Measurements from ENCODE around the gene CRNKL1.

The CRNKL1 gene

GRCh38 chr20:20052074-20052970 is at the start of gene CRNKL1, which contains the start of gene CFAP61:
Gene CRNKL1, minus strand, starts transcription at chr20:20052466. Its CDS starts 124 bp downstream, at chr20:20052342.
Gene CFAP61, plus strand, starts transcription at chr20:20052532. Its CDS starts 4,122 bp downstream, at chr20:20056654.
- DNase-seq, result peak; percentile 95

DNA sequence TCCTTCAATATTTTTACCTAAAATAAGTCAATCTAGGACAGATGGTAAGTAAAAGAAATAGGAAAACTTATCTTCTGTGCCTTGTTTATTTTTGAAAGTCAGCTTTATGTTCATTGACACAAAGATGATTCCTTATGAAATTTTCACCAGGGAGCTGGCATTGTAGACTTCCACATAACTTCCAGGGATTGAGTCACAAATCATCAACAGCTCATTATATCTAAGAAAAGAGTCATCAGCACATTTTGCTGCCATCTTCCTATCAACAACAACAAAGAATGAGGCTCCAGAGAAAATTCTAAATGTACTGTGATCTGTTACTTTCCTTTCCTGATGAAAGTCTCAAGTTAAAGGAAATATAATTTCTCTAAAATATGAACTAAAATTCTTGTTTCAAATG is 48.6 kb upstream of the CRNKL1 start:
- no peak for DNase-seq

DNA sequence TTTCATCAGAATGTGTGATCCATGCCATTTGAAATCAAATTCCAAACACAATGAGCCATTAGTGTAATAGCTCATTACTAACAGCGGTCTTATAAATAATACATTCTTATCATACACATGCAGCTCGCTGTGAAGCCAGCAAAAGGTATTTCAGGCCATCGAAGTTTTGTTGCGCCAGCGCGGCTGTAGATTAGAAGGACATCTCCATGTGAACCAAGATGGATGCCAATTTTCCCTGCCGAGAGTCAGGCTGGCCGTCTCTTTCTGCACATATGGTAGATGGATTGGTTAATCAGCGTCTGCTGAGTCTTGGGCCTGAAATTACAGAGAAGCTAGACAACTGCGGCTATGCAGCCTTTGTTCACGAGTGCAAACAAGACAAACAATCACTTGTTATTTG is 44.2 kb upstream of the CRNKL1 start:
- DNase-seq, result no peak

- DNase-seq, result no peak
These were observed 43.0 kb upstream of the CRNKL1 start for GRCh38 chr20:20095114-20095872.

GRCh38 chr20:20094410-20094809 is 42.1 kb upstream of the CRNKL1 start:
- no peak for DNase-seq

- no peak for DNase-seq
These were observed 40.6 kb upstream of the CRNKL1 start for GRCh38 chr20:20092827-20093226.

- no peak for DNase-seq
These were observed 37.7 kb upstream of the CRNKL1 start for GRCh38 chr20:20089939-20090338.

DNA sequence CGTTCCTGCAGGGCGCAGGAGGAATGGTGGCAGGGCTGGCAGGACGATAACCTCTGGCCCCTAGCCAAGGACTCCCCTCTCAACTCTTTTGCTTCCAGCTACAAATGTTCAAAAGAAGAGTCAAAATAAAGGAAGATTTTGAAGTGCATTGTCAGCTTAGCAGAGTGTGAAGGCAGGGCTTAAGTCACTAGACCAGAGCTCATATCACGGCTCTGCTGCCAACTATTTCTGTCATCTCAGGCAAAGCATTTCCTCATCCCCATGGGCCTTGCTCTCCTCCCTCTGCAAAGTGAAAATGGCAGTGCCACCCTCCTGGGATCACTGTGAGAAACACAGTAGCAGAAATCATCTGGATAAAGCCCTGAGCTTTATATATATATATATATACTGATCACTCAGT is 36.8 kb upstream of the CRNKL1 start:
- no peak for DNase-seq

GRCh38 chr20:20085812-20086211 is 33.5 kb upstream of the CRNKL1 start:
- DNase-seq, result no peak

DNA sequence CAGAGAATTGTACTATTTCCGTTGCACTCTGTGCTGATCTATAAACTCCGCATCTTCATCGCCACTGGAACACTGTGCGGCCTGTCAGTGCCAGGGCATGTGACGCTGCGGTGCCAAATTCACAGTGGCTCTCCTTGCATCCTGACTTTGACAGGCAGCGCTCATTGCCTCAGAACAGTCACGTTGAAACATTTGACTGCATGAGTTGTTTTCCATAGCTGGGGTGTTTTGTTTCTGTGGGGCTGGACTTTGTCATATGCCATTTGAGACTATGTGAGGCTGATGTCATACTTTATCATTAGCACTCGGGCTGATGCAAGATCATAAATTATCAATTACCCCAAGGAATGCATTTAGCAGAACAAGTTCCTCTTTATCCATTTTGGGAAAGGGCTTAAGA is 32.8 kb upstream of the CRNKL1 start:
- no peak for DNase-seq

- no peak for DNase-seq
These were observed 32.1 kb upstream of the CRNKL1 start for GRCh38 chr20:20084296-20084752.

- no peak for DNase-seq
These were observed 31.5 kb upstream of the CRNKL1 start for GRCh38 chr20:20083807-20084206.

- DNase-seq, result no peak
These were observed 27.0 kb upstream of the CRNKL1 start for GRCh38 chr20:20079102-20079784.

GRCh38 chr20:20078041-20078440 is 25.8 kb upstream of the CRNKL1 start:
- no peak for DNase-seq

DNA sequence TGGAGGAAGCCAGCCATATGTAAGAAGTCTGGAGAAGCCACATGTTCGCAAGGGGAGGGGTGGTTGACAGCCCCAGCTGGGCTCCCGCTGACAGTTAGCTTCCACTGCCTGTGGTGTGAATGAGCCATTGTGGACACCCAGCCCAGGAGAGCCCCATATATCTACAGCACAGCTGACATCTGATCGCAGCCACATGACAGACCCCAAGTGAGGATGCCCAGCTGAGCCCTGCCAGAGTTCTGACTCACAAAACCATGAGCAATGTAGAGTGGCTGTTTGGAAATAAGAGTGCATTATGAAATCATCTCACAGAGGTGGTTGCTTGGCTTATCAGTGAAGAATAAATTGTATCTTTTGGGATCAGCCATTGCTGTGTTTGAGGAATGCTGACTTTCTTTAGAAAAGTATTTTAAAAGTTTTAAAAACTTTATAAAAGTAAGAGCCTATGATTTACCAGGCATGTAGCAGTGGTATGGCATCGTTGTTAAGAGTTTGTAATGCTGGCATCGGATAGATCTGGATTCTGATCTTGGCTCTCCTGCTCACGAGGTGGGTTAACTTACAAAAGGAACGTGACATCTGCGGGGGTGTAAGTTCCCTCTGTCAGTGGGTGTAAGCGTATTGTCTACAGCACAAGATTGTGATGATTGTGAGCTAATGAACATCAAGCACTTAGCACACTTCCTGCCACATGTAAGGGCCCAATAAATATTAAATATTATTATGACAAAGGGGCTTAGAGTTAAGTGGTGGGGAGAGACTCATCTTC is 24.2 kb upstream of the CRNKL1 start:
- DNase-seq, result no peak

GRCh38 chr20:20075032-20075431 is 22.8 kb upstream of the CRNKL1 start:
- DNase-seq, result no peak

GRCh38 chr20:20073801-20074371 is 21.6 kb upstream of the CRNKL1 start:
- no peak for DNase-seq

GRCh38 chr20:20070871-20071726 is 18.8 kb upstream of the CRNKL1 start:
- no peak for DNase-seq

DNA sequence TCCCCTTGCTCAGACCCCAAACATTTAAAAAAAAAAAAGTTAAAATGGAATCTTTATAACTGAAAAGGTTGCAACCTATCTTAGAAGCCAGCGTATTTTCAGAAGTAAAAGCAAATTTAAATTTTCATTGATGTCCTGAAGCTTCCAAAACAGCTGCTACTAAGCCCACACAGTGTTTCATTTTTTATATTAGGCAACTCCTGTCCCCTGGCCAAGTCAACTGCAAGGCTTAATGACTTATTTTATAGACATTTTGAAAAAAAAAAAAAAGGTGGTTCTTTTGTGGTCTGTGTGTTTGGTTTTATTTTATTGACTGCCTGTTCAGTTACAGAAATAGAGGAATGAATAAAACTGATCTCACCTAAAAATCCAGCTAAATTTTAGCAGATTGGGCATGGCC is 13.1 kb upstream of the CRNKL1 start:
- DNase-seq, result no peak

- DNase-seq, result no peak
These were observed 11.9 kb upstream of the CRNKL1 start for GRCh38 chr20:20063941-20064702.

Measured in activated CD4-positive, CD25-positive, alpha-beta regulatory T cell treated with anti-CD3 and anti-CD28 coated beads, Interleukin-2, amount 50 U/mL, for 72 hours (primary cell).